Measurements from ENCODE around the gene TMEM161A.

TMEM161A gene

GRCh38 chr19:19146865-19147264, 8.6 kb upstream of the TMEM161A start:
- TF ChIP-seq, protein P1, sequence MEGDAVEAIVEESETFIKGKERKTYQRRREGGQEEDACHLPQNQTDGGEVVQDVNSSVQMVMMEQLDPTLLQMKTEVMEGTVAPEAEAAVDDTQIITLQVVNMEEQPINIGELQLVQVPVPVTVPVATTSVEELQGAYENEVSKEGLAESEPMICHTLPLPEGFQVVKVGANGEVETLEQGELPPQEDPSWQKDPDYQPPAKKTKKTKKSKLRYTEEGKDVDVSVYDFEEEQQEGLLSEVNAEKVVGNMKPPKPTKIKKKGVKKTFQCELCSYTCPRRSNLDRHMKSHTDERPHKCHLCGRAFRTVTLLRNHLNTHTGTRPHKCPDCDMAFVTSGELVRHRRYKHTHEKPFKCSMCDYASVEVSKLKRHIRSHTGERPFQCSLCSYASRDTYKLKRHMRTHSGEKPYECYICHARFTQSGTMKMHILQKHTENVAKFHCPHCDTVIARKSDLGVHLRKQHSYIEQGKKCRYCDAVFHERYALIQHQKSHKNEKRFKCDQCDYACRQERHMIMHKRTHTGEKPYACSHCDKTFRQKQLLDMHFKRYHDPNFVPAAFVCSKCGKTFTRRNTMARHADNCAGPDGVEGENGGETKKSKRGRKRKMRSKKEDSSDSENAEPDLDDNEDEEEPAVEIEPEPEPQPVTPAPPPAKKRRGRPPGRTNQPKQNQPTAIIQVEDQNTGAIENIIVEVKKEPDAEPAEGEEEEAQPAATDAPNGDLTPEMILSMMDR (IDR thresholded peaks at IDR 0.05; ENCODE audit: control insufficient read depth, insufficient read depth, low read depth, low read length, missing control alignments) = no peak
- DNase-seq (ENCODE audit: low read depth) = no peak
- no peak overlapping the region for H3K4me3 ChIP-seq (ENCODE audit: control insufficient read depth, low read depth, low read length)

DNA sequence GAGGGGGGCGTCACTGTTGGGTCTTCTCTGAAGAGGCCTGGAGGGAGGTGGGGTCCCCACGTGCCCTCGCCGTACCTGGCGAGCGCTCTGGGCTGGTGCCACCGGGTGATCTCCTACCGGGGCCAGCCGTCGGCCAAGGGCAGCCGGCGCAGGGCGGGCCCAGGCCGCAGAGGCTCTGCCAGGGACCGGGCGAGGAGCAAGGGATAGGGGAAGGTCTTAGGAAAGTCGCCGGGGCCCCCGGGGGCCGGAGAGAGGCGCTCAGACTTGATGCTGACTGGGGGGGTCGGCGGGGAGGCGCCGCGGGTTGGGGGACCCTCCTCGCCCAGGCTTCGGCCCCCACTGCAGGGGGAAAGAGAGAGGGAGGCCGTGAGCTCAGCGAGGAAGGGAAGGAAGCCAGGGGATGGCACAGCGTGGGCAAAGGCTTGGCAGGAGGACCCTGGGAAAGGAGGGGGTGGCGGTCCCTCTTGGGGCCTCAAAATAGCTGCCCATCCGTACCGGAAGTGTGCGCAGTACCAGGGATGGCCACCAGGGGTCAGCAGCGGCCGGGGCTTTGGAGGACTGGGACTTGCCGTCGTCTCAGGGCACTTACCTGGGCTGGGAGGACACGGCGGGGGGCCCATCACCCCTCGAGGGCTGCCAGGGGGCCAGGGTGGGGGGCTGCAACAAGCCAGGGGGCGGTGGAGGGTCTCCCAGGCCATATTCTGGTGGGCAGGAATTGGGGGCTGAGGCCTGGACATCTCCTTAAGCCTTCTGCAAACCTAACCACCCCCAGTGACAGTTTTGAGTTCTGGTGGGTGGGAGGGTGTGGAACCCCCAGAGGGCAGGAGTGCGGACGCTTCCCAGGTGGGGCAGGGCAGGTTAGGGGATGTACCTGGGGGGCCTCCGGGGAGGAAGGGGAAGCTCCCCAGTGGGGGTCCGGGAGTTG, 7.7 kb upstream of the TMEM161A start:
- no peak overlapping the region for H3K4me3 ChIP-seq (ENCODE audit: control insufficient read depth, low read depth, low read length)
- TF ChIP-seq, protein P1 (IDR thresholded peaks at IDR 0.05; ENCODE audit: control insufficient read depth, insufficient read depth, low read depth, low read length, missing control alignments) = peak; percentile 98
- DNase-seq (ENCODE audit: low read depth) = no peak

- H3K4me3 ChIP-seq (ENCODE audit: control insufficient read depth, low read depth, low read length) = no peak overlapping the region
- TF ChIP-seq, protein P1 (IDR thresholded peaks at IDR 0.05; ENCODE audit: control insufficient read depth, insufficient read depth, low read depth, low read length, missing control alignments) = no peak
- DNase-seq (ENCODE audit: low read depth) = no peak
Measured at GRCh38 chr19:19145281-19145680, 7.0 kb upstream of the TMEM161A start.

- DNase-seq (ENCODE audit: low read depth) = no peak
Measured at GRCh38 chr19:19142347-19142746, 4.1 kb upstream of the TMEM161A start.

DNA sequence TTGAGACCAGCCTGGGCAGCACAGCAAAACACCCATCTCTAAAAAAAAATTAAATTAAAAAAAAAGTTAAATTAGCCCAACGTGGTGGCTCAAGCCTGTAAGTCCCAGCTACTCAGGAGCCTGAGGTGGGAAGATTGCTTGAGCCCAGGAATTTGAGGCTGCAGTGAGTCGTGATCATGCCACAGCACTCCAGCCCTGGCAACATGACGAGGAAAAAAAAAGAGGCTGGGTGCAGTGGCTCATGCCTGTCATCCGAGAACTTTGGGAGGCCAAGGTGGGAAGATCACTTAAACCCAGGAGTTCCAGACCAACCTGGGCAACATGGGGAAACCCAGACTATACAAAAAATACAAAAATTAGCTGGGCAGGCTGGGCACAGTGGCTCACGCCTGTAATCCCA, 2.2 kb upstream of the TMEM161A start:
- no peak overlapping the region for H3K4me3 ChIP-seq (ENCODE audit: control insufficient read depth, low read depth, low read length)
- DNase-seq (ENCODE audit: low read depth) = no peak
- TF ChIP-seq, protein P1 (IDR thresholded peaks at IDR 0.05; ENCODE audit: control insufficient read depth, insufficient read depth, low read depth, low read length, missing control alignments) = no peak

More at GRCh38 chr19:19142347-19142746, 4.1 kb upstream of the TMEM161A start:
- no peak overlapping the region for H3K4me3 ChIP-seq (ENCODE audit: control insufficient read depth, low read depth, low read length)
- TF ChIP-seq, protein P1 (IDR thresholded peaks at IDR 0.05; ENCODE audit: control insufficient read depth, insufficient read depth, low read depth, low read length, missing control alignments) = no peak

- TF ChIP-seq, protein P1 (IDR thresholded peaks at IDR 0.05; ENCODE audit: control insufficient read depth, insufficient read depth, low read depth, low read length, missing control alignments) = no peak
- H3K4me3 ChIP-seq (ENCODE audit: control insufficient read depth, low read depth, low read length) = no peak overlapping the region
- DNase-seq (ENCODE audit: low read depth) = no peak
Measured at GRCh38 chr19:19139876-19140229, 1.6 kb upstream of the TMEM161A start.
